GM12892 (cell line): ENCODE data around the gene ST6GALNAC6.

Experiments
- DNase-seq: peaks from one replicate; pipeline ENCODE4 v3.0.0; 2011; ENCODE audit not compliant: insufficient read length
- FAIRE-seq: peaks from 2 replicates; lab custom pipeline; 2011; peaks lifted over from hg19 to GRCh38; lab: Jason Lieb, UNC
- POLR2A ChIP-seq: IDR thresholded peaks from 2 replicates; pipeline ENCODE4 v1.6.1; 2011; ENCODE audit warnings: low read depth, low read length, control low read depth
- POLR2AphosphoS5 ChIP-seq: IDR thresholded peaks from 2 replicates; pipeline ENCODE4 v1.6.1; 2011; ENCODE audit warnings: low read depth, low read length, control low read depth
- TAF1 ChIP-seq: IDR thresholded peaks from 2 replicates; pipeline ENCODE4 v1.6.1; 2011; ENCODE audit warnings: low read depth, mild to moderate bottlenecking, control low read depth, low read length, borderline replicate concordance

ST6GALNAC6 gene

GRCh38 chr9:127941062-127941960, 41.9 kb upstream of the ST6GALNAC6 start:
- DNase-seq (no peak), FAIRE-seq (no peak)
- TF ChIP-seq POLR2A (no peak), POLR2AphosphoS5 (no peak), TAF1 (no peak)

- no peak for TF ChIP-seq TAF1
- TF ChIP-seq POLR2A, result no peak
- no peak for TF ChIP-seq POLR2AphosphoS5
- FAIRE-seq (no peak), DNase-seq (no peak)
Observed at GRCh38 chr9:127940593-127940992, 41.2 kb upstream of the ST6GALNAC6 start.

DNA sequence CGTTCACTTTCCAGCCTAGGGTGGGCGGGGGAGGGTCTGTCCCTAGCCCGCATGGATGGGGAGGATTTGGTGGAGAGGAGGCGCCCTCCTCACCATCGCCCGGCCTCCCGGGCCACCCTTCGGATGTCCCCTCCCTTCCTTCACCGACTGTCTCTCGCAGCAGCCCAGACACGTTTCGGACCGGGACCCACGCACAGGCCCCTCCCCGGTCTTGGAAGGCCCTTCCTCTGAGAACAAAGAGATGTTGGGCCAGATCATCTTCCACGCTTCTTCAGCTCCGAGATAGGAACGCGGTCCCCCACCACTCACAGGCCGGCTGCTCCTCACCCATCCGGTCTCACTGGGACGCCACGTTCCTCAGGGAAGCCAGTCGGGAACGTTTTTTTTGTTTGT, 38.9 kb upstream of the ST6GALNAC6 start:
- TF ChIP-seq POLR2AphosphoS5 (no peak; the same call in 1 of the 2 replicates), POLR2A (no peak), TAF1 (no peak)
- no peak for FAIRE-seq
- DNase-seq, result no peak

DNA sequence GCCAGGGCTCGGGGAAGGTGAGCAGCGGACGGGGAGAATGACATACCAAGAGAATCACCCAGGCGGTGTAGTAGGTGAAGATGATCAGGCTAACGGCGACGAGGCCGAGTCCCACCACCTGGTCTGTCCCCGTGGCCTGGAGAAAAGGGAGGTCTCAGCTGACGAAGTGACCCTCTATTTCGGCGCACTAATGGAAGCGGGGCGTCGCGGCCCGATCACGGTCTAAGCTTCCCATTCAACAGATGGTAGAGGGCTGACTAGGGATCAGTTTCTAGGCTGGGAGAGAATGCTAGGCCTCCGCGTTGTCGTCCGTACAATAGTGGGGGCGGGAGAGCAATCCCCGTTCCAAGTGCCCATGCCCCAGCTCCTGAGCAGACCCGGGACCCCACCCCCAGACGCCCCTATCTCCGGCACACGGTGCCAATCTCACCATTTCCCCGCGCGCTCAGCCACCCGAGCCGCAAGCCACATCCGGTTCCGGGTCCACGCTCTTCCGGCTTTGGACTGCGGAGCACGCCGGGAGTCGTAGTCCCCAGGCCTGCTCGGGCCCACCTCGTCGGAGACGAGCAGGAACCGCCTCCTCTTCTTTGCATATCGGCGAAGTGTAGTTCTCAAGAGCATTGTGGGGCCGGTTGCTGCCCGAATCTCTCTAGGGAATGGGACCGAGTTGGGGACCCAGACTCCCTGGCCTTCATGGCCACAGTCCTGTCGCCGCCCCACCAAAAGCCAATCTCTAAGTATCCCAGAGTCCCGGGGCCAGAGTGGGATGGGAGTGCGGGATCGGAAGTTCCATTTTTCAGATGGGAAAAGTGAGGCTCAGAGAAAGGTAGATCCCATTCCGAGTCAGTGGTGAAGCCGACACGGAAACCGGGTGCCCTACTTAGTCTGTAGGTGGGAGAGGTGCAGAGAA, 38.2 kb upstream of the ST6GALNAC6 start, which contains the start of gene DPM2:
Gene DPM2, minus strand, starts transcription at position 467 of the 910 bp plus-strand sequence. Its CDS starts 34 bp downstream, at position 433.
- TF ChIP-seq POLR2A (peak; percentile 73), TAF1 (no peak), POLR2AphosphoS5 (peak; percentile 70)
- FAIRE-seq (peak; percentile 95), DNase-seq (peak; percentile 98)

DNA sequence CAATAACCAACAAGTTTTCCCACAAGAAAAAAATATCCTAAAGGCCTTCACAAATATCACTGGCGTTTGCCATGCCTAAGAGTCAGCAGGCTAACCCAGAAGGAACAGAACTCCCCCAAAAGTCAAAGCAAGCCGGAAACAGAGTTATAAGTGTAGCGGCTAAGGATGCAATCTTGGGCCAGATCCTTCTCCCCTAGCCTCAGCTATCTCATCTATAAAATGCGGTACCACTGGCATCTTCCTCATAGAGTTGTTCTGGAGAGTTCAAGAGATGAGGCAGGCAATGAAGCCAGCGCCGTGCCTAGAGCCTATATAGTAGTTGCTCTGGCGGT, 37.6 kb upstream of the ST6GALNAC6 start:
- FAIRE-seq, result no peak
- no peak for DNase-seq
- no peak for TF ChIP-seq POLR2AphosphoS5
- no peak for TF ChIP-seq POLR2A
- TF ChIP-seq TAF1, result no peak

DNA sequence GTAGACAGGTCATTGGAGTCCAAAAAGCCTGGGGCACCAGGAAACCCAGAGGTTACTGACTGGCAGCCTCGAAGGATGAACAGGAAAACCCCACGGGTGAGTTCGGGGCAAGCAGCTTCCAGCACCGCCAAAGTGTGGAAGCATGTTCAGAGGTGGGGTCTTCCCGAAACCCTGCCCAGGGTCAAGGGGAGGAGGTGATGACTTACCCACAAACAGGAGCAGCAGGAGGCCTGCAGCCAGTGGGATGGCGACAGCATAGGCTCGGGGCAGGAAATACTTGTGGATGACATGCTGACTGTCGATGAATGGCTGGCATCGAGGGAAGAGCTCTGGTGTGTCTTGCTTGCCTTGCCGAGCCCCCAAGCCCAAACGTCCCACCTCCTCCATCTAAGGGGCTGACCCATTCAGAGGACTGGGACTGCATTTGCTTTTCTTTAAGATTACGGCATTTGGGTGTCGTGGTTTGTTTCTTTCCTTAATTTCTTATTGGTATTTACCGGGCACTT, 37.0 kb upstream of the ST6GALNAC6 start:
- DNase-seq (no peak), FAIRE-seq (no peak)
- TF ChIP-seq TAF1 (no peak), POLR2A (no peak), POLR2AphosphoS5 (no peak)

DNA sequence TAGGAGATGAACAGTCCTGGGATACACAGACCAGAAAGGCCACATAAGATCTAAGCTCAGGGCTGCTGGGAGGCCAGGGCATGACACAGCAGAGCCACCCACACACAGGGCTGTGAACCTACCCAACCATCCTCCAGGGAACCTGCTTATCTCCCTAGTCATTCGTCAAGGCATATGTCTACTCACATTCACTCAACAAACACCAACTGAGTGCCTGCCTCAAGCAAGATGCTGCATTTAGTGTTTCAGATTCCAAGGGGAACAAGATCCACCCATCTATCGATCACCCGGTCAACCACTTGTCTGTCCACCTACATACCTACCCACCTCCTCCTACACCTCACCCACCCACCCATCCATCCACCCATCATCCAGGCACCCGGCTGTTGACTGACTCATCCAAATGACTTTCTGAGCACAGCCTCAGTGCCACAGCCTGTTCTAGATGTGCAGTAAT, 36.4 kb upstream of the ST6GALNAC6 start:
- DNase-seq, result no peak
- FAIRE-seq, result no peak
- no peak for TF ChIP-seq TAF1
- TF ChIP-seq POLR2AphosphoS5, result no peak
- TF ChIP-seq POLR2A, result no peak

DNA sequence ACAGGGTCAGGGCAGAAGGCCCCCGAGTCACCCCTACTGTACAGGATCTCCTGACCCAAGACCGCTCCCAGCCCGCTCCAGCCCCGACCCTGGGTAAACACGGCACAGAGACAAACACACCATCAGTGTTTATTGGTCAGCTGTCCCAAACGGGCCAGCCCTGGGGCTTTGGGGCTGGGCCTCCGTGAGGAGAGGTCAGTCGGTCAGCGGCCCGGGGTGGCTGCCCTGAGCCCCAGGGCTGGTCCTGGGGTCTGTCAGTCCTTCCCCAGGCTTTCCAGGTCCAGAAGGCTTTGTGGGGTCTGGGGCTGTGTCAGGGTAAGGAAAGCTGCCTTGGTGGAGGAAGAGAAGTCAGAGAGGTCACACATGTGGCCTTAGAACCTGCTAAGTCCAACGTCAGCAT, 35.6 kb upstream of the ST6GALNAC6 start:
- no peak for FAIRE-seq
- TF ChIP-seq POLR2AphosphoS5, result no peak
- no peak for TF ChIP-seq POLR2A
- no peak for TF ChIP-seq TAF1

GRCh38 chr9:127934248-127934647, 34.8 kb upstream of the ST6GALNAC6 start:
- no peak for DNase-seq
- TF ChIP-seq TAF1 (no peak), POLR2A (no peak), POLR2AphosphoS5 (no peak)
- no peak for FAIRE-seq

More for the DNA sequence above, 35.6 kb upstream of the ST6GALNAC6 start:
- DNase-seq, result no peak

- peak; percentile 40 for FAIRE-seq
- no peak for DNase-seq
- no peak for TF ChIP-seq POLR2A
- TF ChIP-seq POLR2AphosphoS5, result no peak; the same call in 1 of the 2 replicates
- TF ChIP-seq TAF1, result no peak
Observed at GRCh38 chr9:127931092-127931881, 31.9 kb upstream of the ST6GALNAC6 start.
